H1 (cell line): Measurements from ENCODE around the gene PDE4D. TPM values are rescaled to one million over a fixed set of nuclear protein-coding genes. Genes with fewer than 3 reads are reported as not detected.

Experiments used
- RBBP5 ChIP-seq: IDR thresholded peaks from 2 replicates; pipeline ENCODE4 v1.7.1; 2012; ENCODE audit warnings: low read depth, mild to moderate bottlenecking, inconsistent platforms, low read length, moderate library complexity, borderline replicate concordance
- RXRA ChIP-seq: IDR thresholded peaks from 2 replicates; pipeline ENCODE4 v1.6.1; 2011; ENCODE audit warnings: low read depth, mild to moderate bottlenecking, low read length, moderate library complexity; ENCODE audit not compliant: insufficient read depth
- TCF12 ChIP-seq: IDR thresholded peaks from 2 replicates; pipeline ENCODE4 v1.6.1; 2011; ENCODE audit warnings: low read depth, mild to moderate bottlenecking, low read length
- polyA plus RNA-seq, 7 experiments: library from polyadenylated mRNA; depleted of rRNA in 3 of 7; stranded (reverse) in 5 of 7; unstranded in 2 of 7; fragments of >200 nt in 5 of 7; fragments of 200-250 nt in 2 of 7; gene quantifications; 1 replicate in 5 of 7; 2 replicates in 1 of 7; 4 replicates in 1 of 7; pipeline versions ENCODE4 v1.2.1 to v1.2.3, GENCODE V29; 2011 to 2013; ENCODE audit warnings: missing spikeins in 2 of 7, mixed read lengths in 2 of 7
- total RNA-seq: library from RNA; stranded (reverse); fragmentation: NEBNext Ultra II Directional; extraction: Animal tissue kit (Norgen Biotek cat#: 25700); gene quantifications from 2 replicates; pipeline ENCODE4 v1.2.1, GENCODE V29; 2021

Gene PDE4D
- total and polyA plus RNA-seq, 2 of the 8 experiments (the other 6 are each of a cell fraction or from before 2014, with no cell fraction given): 2.3 to 3.7 TPM

DNA sequence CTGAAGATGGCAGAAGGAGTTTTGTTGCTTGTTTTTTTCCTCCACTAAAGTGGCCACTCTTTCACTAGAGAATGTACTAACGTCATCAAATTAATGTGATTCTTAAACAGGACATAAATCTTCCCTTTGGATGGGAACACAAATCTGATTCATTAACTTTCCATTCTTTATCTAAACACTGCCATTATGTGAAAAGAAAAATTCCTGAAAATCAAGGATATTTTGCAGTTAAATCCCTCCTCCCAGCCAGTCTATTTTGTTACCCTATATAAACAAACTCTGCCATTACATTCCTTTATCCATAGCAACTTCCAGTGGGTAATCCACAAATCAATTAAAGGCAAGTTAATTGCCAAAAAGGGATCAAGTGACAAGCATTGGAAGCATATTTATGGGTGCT, 546.5 kb downstream of the PDE4D start (continued):
- TF ChIP-seq TCF12: no peak
- no peak for TF ChIP-seq RBBP5
- no peak for TF ChIP-seq RXRA
